Endothelial cell of umbilical vein (primary cell): ENCODE data around the gene CNNM3. TPM values are rescaled to one million over a fixed set of nuclear protein-coding genes. Genes with fewer than 3 reads are reported as not detected.

ENCODE experiments used
- BruUV-seq: library from RNA; stranded (reverse); fragments of 400-500 nt; replicated peaks from 2 replicates; lab custom pipeline; 2021; lab: Mats Ljungman, UMichigan
- CTCF ChIA-PET: fragments of 300-600, 350-600 bp; sonication (Branson Sonifier 250); formaldehyde crosslinking; loops from one replicate; lab custom pipeline; 2021; ENCODE audit warnings: antibody characterized with exemption, inconsistent platforms; lab: Charles Lee
- POLR2A ChIA-PET: fragments of 300-600, 350-600 bp; sonication (Branson Sonifier 250); formaldehyde crosslinking; loops from one replicate; lab custom pipeline; 2021; ENCODE audit warnings: antibody characterized with exemption, inconsistent platforms; lab: Charles Lee
- DNase-seq: peaks from one replicate; pipeline ENCODE4 v3.0.0-alpha.2; 2011; ENCODE audit warnings: low read depth, low spot score
- FAIRE-seq: peaks from 2 replicates; lab custom pipeline; 2011; peaks lifted over from hg19 to GRCh38; lab: Jason Lieb, UNC
- H2AFZ ChIP-seq: 2 replicates; pipeline ENCODE4 v1.6.0; 2012; ENCODE audit warnings: low read depth, low read length, control low read depth, inconsistent platforms
- H3K27ac ChIP-seq: 2 replicates; pipeline ENCODE4 v1.5.1; 2011; ENCODE audit warnings: low read depth, mild to moderate bottlenecking, control low read depth, low read length, moderate library complexity; ENCODE audit not compliant: insufficient read depth
- H3K27me3 ChIP-seq, 2 experiments: 2 replicates each; pipeline versions ENCODE4 v1.6.0 to v1.6.1; 2011; ENCODE audit warnings: low read length in 2 of 2, mixed read lengths in 1 of 2; ENCODE audit not compliant: control insufficient read depth in 2 of 2, insufficient read depth in 2 of 2
- H3K36me3 ChIP-seq, 2 experiments: 2 replicates in 1 of 2; 3 replicates in 1 of 2; pipeline ENCODE4 v1.5.1; 2011; ENCODE audit warnings: low read length in 2 of 2, mild to moderate bottlenecking in 1 of 2, moderate library complexity in 1 of 2; ENCODE audit not compliant: control insufficient read depth in 2 of 2, insufficient read depth in 2 of 2; ENCODE audit errors: extremely low read depth in 1 of 2
- H3K4me1 ChIP-seq: 3 replicates; pipeline ENCODE4 v1.5.1; 2011; ENCODE audit warnings: mild to moderate bottlenecking, low read length; ENCODE audit not compliant: control insufficient read depth, insufficient read depth; ENCODE audit errors: extremely low read depth
- H3K4me2 ChIP-seq: 2 replicates; pipeline ENCODE4 v1.6.1; 2011; ENCODE audit warnings: low read length, control low read depth, mixed read lengths; ENCODE audit not compliant: insufficient read depth
- H3K4me3 ChIP-seq, 3 experiments: fragments of 200-600 bp in 1 of 3; sonication (generic), shearing (Covaris generic) in 1 of 3; replicated peaks in 1 of 3; 2 replicates each; pipeline ENCODE4 v1.5.1; 2011 to 2016; ENCODE audit warnings: control low read depth in 3 of 3, low read length in 3 of 3, mild to moderate bottlenecking in 2 of 3, inconsistent platforms in 1 of 3, low read depth in 1 of 3, moderate library complexity in 1 of 3; ENCODE audit not compliant: insufficient read depth in 1 of 3
- H3K79me2 ChIP-seq: 2 replicates; pipeline ENCODE4 v1.6.0; 2012; ENCODE audit warnings: low read length, inconsistent platforms; ENCODE audit not compliant: control insufficient read depth, insufficient read depth
- H3K9ac ChIP-seq: replicated peaks from 2 replicates; pipeline ENCODE3; 2011; ENCODE audit warnings: low read length, control low read depth; ENCODE audit not compliant: insufficient read depth; ENCODE audit errors: extremely low read depth
- H3K9me1 ChIP-seq: replicated peaks from 3 replicates; pipeline ENCODE4 v1.6.0; 2011; ENCODE audit warnings: mild to moderate bottlenecking, low read length; ENCODE audit not compliant: control insufficient read depth, insufficient read depth; ENCODE audit errors: extremely low read depth
- H3K9me3 ChIP-seq: replicated peaks from 2 replicates; pipeline ENCODE4 v1.5.1; 2012; ENCODE audit warnings: low read length, inconsistent platforms; ENCODE audit not compliant: control insufficient read depth, insufficient read depth
- H4K20me1 ChIP-seq: replicated peaks from 2 replicates; pipeline ENCODE3; 2011; ENCODE audit warnings: mild to moderate bottlenecking, low read length; ENCODE audit not compliant: control insufficient read depth, insufficient read depth; ENCODE audit errors: extremely low read depth
- EZH2 ChIP-seq: IDR thresholded peaks from 2 replicates; pipeline ENCODE4 v1.6.1; 2012; ENCODE audit warnings: borderline replicate concordance, low read depth, mild to moderate bottlenecking, moderate library complexity, low read length, inconsistent platforms; ENCODE audit not compliant: severe bottlenecking
- FOS ChIP-seq: IDR thresholded peaks from 2 replicates; pipeline ENCODE4 v1.6.1; 2011; ENCODE audit warnings: mild to moderate bottlenecking, low read length, moderate library complexity, borderline replicate concordance; ENCODE audit not compliant: insufficient read depth
- GATA2 ChIP-seq: IDR thresholded peaks from 2 replicates; pipeline ENCODE4 v1.7.0; 2011; ENCODE audit warnings: low read depth, mild to moderate bottlenecking, moderate library complexity, mixed read lengths, low read length; ENCODE audit not compliant: insufficient read length, insufficient read depth
- JUN ChIP-seq: IDR thresholded peaks from 2 replicates; pipeline ENCODE4 v1.6.1; 2011; ENCODE audit warnings: borderline replicate concordance, low read depth; ENCODE audit not compliant: insufficient read length, insufficient read depth
- MAX ChIP-seq: IDR thresholded peaks from 2 replicates; pipeline ENCODE4 v1.6.1; 2011; ENCODE audit not compliant: insufficient read depth, insufficient read length
- MYC ChIP-seq: IDR thresholded peaks from one replicate; pipeline ENCODE4 v1.6.1; 2011; ENCODE audit warnings: mild to moderate bottlenecking, low read depth, low read length
- POLR2A ChIP-seq: IDR thresholded peaks from 2 replicates; pipeline ENCODE4 v1.6.1; 2012; ENCODE audit warnings: low read depth, mild to moderate bottlenecking, control low read depth, low read length
- POLR2AphosphoS5 ChIP-seq: IDR thresholded peaks from 2 replicates; pipeline ENCODE4 v1.6.1; 2012; ENCODE audit warnings: low read depth, mild to moderate bottlenecking, control low read depth, low read length, moderate library complexity; ENCODE audit not compliant: insufficient read depth
- dilution Hi-C: fragments of 300-500 bp; cut with MboI; formaldehyde crosslinking; loops from one replicate; pipeline ENCODE4 v1.15.0; 2019; ENCODE audit warnings: low sequenced_read_pairs; ENCODE audit not compliant: extremely low pct_ligation_motif_present
- intact Hi-C: fragments of 100-400 bp; cut with micrococcal nuclease; formaldehyde crosslinking; loops from one replicate; pipeline ENCODE4 v1.10.0; 2022
- polyA plus RNA-seq, 4 experiments: library from polyadenylated mRNA; depleted of rRNA in 3 of 4; stranded (reverse) in 3 of 4; unstranded in 1 of 4; fragments of >200 nt; gene quantifications; 2 replicates each; pipeline versions ENCODE4 v1.2.1 to v1.2.3, GENCODE V29; 2011 to 2012; ENCODE audit warnings: missing spikeins in 1 of 4
- total RNA-seq: library from RNA; stranded (reverse); gene quantifications from 2 replicates; pipeline ENCODE4 v1.2.3, GENCODE V29; 2021
- TF ChIP-seq, protein P1 (sequence below), 2 donors: IDR thresholded peaks; 1 replicate in 1 of 2; 2 replicates in 1 of 2; pipeline ENCODE4 v1.5.1; 2011; ENCODE audit warnings: low read length in 2 of 2, mild to moderate bottlenecking in 2 of 2, moderate library complexity in 2 of 2, control low read depth in 1 of 2, inconsistent platforms in 1 of 2, low read depth in 1 of 2; ENCODE audit not compliant: insufficient read depth in 1 of 2; ENCODE audit errors: extremely low read depth in 1 of 2

The CNNM3 gene
- total and polyA plus RNA-seq, 2 donors (not counting 3 experiments of a cell fraction or from before 2014, with no cell fraction given) = 13.0 to 14.9 TPM

DNA sequence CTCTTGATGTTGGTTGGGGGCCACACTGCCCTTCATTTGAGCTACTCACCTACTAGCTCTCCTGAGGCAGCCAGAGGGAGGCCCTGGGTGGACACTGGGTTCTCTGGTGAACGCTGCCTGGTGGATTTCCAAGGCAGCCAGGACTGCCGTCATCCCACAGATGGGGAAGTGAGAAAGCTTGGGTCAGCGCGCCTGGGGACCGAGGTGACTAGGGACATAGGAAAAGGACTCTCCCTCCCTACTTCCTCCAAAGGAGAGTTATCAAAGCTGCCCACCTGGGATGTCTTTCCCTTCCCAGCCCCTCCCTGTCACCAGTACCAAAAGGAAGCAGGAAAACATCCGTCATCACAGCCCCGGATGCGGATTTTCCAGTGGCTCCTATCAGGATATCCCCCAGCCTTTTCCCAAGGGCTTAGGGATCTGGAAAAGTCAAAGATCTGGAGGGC lies 57.6 kb downstream of the CNNM3 start:
- dilution Hi-C loops (no loop called here), intact Hi-C loops (no loop called here)
- ChIA-PET POLR2A (interaction anchor here (0.5 kb wide), 1 partner anchor 253 kb away, joined by 3 read pairs; no protein-coding TSS in a partner anchor), CTCF (interaction anchor here (1.1 to 2.1 kb wide), 4 partner anchors 9 to 64 kb away, joined by 3 to 12 read pairs (median 3); partner anchors contain the start of gene ANKRD39)
- Histone ChIP-seq H4K20me1 (no peaks in the 10 kb centered on the region), H3K9me3 (no peaks in the 10 kb centered on the region), H2AFZ (no peak overlapping the region), H3K4me2 (no peak overlapping the region), H3K79me2 (no peaks in the 10 kb centered on the region), H3K9me1 (no peaks in the 10 kb centered on the region), H3K27ac (no peak overlapping the region), H3K4me1 (peaks cover 4% of the 10 kb centered on the region), H3K36me3 (no peaks in the 10 kb centered on the region), H3K4me3 (no peak overlapping the region), H3K27me3 (peaks cover 12 to 16% of the 10 kb centered on the region in 2 experiments), H3K9ac (no peak overlapping the region)
- TF ChIP-seq EZH2 = no peak
- no peak for TF ChIP-seq GATA2
- TF ChIP-seq MAX = no peak
- TF ChIP-seq JUN = no peak
- TF ChIP-seq MYC = no peak
- TF ChIP-seq, protein P1, sequence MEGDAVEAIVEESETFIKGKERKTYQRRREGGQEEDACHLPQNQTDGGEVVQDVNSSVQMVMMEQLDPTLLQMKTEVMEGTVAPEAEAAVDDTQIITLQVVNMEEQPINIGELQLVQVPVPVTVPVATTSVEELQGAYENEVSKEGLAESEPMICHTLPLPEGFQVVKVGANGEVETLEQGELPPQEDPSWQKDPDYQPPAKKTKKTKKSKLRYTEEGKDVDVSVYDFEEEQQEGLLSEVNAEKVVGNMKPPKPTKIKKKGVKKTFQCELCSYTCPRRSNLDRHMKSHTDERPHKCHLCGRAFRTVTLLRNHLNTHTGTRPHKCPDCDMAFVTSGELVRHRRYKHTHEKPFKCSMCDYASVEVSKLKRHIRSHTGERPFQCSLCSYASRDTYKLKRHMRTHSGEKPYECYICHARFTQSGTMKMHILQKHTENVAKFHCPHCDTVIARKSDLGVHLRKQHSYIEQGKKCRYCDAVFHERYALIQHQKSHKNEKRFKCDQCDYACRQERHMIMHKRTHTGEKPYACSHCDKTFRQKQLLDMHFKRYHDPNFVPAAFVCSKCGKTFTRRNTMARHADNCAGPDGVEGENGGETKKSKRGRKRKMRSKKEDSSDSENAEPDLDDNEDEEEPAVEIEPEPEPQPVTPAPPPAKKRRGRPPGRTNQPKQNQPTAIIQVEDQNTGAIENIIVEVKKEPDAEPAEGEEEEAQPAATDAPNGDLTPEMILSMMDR (IDR thresholded peaks at IDR 0.05; ENCODE audit: extremely low read depth in 1 of 2, insufficient read depth in 1 of 2, low read depth in 1 of 2, low read length in 2 of 2) = no peak
- no peak for TF ChIP-seq POLR2A
- TF ChIP-seq POLR2AphosphoS5 = no peak
- no peak for TF ChIP-seq FOS
- BruUV-seq = no TSS peak
- no peak for FAIRE-seq
- DNase-seq = no peak
